Ovary (tissue), 3 donors: ENCODE results near the gene STXBP4.

Source experiments
- CTCF ChIP-seq, 3 donors: fragments of 450-650 bp in 2 of 3; fragments of 200-600 bp in 1 of 3; IDR thresholded peaks; one replicate each; pipeline versions ENCODE4 v1.5.1 to v1.8.0; 2016 to 2022; ENCODE audit warnings: antibody characterized with exemption in 3 of 3, mild to moderate bottlenecking in 1 of 3
- POLR2A ChIP-seq: fragments of 450-650 bp; IDR thresholded peaks from one replicate; pipeline ENCODE4 v1.6.1; 2017; ENCODE audit warnings: antibody characterized with exemption, mild to moderate bottlenecking, moderate library complexity
- donor health status: DM: no; HTN: no; CAD: no.

GRCh38 chr17:54937426-54937825, 31.1 kb upstream of the STXBP4 start:
- no peak for TF ChIP-seq POLR2A
- no peak for TF ChIP-seq CTCF (IDR thresholded peaks at IDR 0.05)
